GM12891 (cell line): Measurements from ENCODE around the gene SPSB3. TPM values are rescaled to one million over a fixed set of nuclear protein-coding genes. Genes with fewer than 3 reads are reported as not detected.

Experiments used
- DNase-seq: peaks from one replicate; pipeline ENCODE4 v3.0.0; 2011; ENCODE audit warnings: low spot score; ENCODE audit not compliant: insufficient read length
- FAIRE-seq: peaks from 2 replicates; lab custom pipeline; 2011; peaks lifted over from hg19 to GRCh38; lab: Jason Lieb, UNC
- PAX5 ChIP-seq: IDR thresholded peaks from 2 replicates; pipeline ENCODE4 v1.6.1; 2011; ENCODE audit warnings: low read length, moderate library complexity, mild to moderate bottlenecking; ENCODE audit not compliant: insufficient read depth, severe bottlenecking
- POLR2A ChIP-seq: IDR thresholded peaks from 2 replicates; pipeline ENCODE4 v1.6.1; 2011; ENCODE audit warnings: low read depth, low read length, control low read depth
- POLR2AphosphoS5 ChIP-seq: IDR thresholded peaks from 2 replicates; pipeline ENCODE4 v1.6.1; 2011; ENCODE audit warnings: low read depth, low read length, control low read depth
- POU2F2 ChIP-seq: IDR thresholded peaks from 2 replicates; pipeline ENCODE4 v1.6.1; 2011; ENCODE audit warnings: low read depth, mild to moderate bottlenecking, control low read depth, low read length, moderate library complexity
- SPI1 ChIP-seq: IDR thresholded peaks from 2 replicates; pipeline ENCODE4 v1.6.1; 2011; ENCODE audit warnings: low read depth, low read length, control low read depth
- TAF1 ChIP-seq: IDR thresholded peaks from 2 replicates; pipeline ENCODE4 v1.6.1; 2011; ENCODE audit warnings: low read depth, low read length, control low read depth
- polyA plus RNA-seq: library from polyadenylated mRNA; unstranded; fragments of >200 nt; gene quantifications from one replicate; pipeline ENCODE4 v1.2.1, GENCODE V29; 2012; ENCODE audit warnings: low read depth, missing spikeins, inconsistent platforms; ENCODE audit not compliant: missing spikeins

The SPSB3 gene
- 16.3 TPM for polyA plus RNA-seq

- TF ChIP-seq SPI1 (no peak), POU2F2 (peak; percentile 29), POLR2AphosphoS5 (peak; percentile 29; the same call in 1 of the 2 replicates), POLR2A (peak; percentile 80), PAX5 (no peak), TAF1 (peak; percentile 55)
- DNase-seq, result peak; percentile 99
- FAIRE-seq, result peak; percentile 100
These were observed at the start of gene SPSB3, which contains the start of gene NUBP2 for GRCh38 chr16:1782408-1783264. Gene SPSB3, minus strand, starts transcription at chr16:1782571. Its CDS starts 1,088 bp downstream, at chr16:1781483. Gene NUBP2, plus strand, starts transcription at chr16:1782960. Its CDS starts 61 bp downstream, at chr16:1783021.

- TF ChIP-seq POLR2AphosphoS5, result no peak
- TF ChIP-seq SPI1, result no peak
- no peak for TF ChIP-seq PAX5
- TF ChIP-seq POU2F2, result no peak
- TF ChIP-seq POLR2A, result no peak
- no peak for TF ChIP-seq TAF1
- FAIRE-seq (no peak), DNase-seq (no peak)
These were observed 49.1 kb upstream of the SPSB3 start for GRCh38 chr16:1831186-1832075.

GRCh38 chr16:1830213-1830612, 47.8 kb upstream of the SPSB3 start:
- TF ChIP-seq POLR2A (no peak), POLR2AphosphoS5 (no peak), SPI1 (no peak), POU2F2 (no peak), PAX5 (no peak), TAF1 (no peak)
- FAIRE-seq, result no peak
- DNase-seq, result no peak

GRCh38 chr16:1828645-1829410, 46.5 kb upstream of the SPSB3 start:
- FAIRE-seq (no peak), DNase-seq (no peak)
- TF ChIP-seq POLR2A (no peak), SPI1 (no peak), POU2F2 (no peak), PAX5 (no peak), POLR2AphosphoS5 (no peak), TAF1 (no peak)

GRCh38 chr16:1826691-1827573, 44.6 kb upstream of the SPSB3 start, which contains the start of the genes FAHD1 and HAGH:
Gene FAHD1, plus strand, starts transcription at chr16:1827206. Its CDS starts 33 bp downstream, at chr16:1827239.
Gene HAGH, minus strand, starts transcription at chr16:1826825. Its CDS starts 38 bp downstream, at chr16:1826787.
- DNase-seq (peak; percentile 98), FAIRE-seq (peak; percentile 100)
- TF ChIP-seq PAX5 (no peak), POLR2AphosphoS5 (peak; percentile 80), POLR2A (peak; percentile 74), SPI1 (no peak), POU2F2 (peak; percentile 80), TAF1 (peak; percentile 40; the same call in 1 of the 2 replicates)

GRCh38 chr16:1825864-1826690, 43.7 kb upstream of the SPSB3 start:
- FAIRE-seq (peak; percentile 41), DNase-seq (peak; percentile 81)
- no peak for TF ChIP-seq POLR2A
- no peak for TF ChIP-seq PAX5
- no peak for TF ChIP-seq TAF1
- no peak for TF ChIP-seq SPI1
- no peak for TF ChIP-seq POU2F2

- TF ChIP-seq POU2F2, result no peak
- TF ChIP-seq SPI1, result no peak
- TF ChIP-seq PAX5, result no peak
- TF ChIP-seq TAF1, result no peak
- TF ChIP-seq POLR2A, result no peak
- no peak for TF ChIP-seq POLR2AphosphoS5
- no peak for FAIRE-seq
These were observed 43.1 kb upstream of the SPSB3 start for GRCh38 chr16:1825381-1825863.

More at GRCh38 chr16:1825381-1825863, 43.1 kb upstream of the SPSB3 start:
- DNase-seq, result no peak
